HG03432 (cell line): Measurements from ENCODE around the gene NR2C2.
A peak's percentile ranks its signal among the peaks of the same experiment; 100 is the strongest.
"Not testable (repeated sequence)": the region's sequence is repeated elsewhere in the genome, so short reads cannot be mapped to it uniquely, and the experiment has no call there.

Experiments used
- ATAC-seq: cut with Tn5 transposase; IDR thresholded peaks from one replicate; pipeline ENCODE4 v1.9.1; 2021; ENCODE audit warnings: mild to moderate bottlenecking, moderate library complexity; ENCODE audit not compliant: unreplicated experiment

NR2C2 gene

DNA sequence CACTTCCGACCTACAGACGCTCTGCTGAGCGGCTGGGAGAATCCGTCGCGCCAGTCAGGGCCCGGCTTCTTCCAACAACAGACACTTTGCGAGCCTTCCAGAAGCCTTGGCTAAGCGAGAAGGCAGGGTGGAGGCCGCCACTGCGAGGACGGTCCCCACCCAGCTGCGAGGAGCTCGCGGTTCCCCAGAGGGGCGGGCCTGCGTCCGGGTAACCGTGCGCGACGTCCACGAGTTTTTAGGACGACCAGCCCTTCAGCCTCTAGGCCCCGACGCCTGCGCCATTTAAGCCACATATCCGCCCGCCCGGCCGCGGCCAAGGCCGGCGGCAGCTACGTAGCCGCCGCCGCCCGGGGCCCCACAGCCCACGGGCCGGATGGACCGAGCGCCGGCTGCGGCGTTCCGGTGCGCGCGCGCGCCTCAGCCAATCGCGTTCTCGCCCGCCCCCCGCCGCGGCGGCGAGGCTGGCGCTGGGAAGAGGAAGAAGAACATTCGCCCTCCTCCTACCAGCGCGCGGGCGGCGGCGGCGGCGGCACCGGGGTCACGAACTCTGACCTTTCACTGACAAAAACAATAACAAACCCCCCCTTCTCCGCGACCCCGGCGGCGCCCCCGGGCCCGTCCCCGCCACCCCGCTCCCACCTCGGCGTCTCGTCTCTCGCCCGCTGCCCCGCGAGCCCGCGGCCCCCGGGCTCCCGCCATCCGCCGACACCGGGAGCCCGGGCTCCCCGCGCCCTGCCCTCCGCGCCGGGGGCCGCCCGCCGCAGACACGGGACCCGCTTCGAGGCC lies at the start of gene NR2C2:
NR2C2 (plus strand) TSS at position 484 of the 786 bp plus-strand sequence. CDS start 56,332 bp downstream, outside the sequence.
- ATAC-seq, result peak; percentile 65

GRCh38 chr3:14898929-14899328 lies 48.5 kb upstream of the NR2C2 start:
- ATAC-seq, result no peak

DNA sequence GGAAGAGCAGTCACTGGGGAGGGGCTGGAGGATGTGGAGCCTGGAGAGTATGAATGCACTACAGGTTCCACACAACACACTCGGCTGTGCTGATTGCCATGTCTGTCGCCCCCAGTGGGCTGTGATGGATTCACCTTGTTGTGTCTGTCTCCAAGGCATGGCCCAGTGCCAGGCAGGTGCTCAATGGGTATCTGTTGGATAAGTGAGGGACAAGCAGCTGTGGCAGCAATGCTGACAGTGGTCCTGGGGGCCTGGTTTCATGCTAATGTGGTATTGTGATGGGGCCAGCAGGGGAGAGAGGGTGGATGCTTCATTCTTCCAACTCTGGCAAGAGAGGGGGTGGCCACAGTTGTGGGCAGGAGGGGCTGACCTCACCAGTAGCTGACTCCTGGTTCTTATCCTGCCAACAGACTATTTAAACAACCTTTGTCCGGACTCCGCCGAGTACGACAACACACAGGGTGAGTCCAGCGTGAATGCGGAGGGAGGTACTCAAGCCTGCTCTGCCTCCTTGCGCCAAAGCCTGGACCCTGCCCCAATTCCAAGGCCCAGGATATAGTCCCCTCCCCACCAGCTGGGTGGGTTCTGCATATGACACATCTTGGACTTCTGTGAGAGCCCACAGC lies 47.3 kb upstream of the NR2C2 start:
- no peak for ATAC-seq

DNA sequence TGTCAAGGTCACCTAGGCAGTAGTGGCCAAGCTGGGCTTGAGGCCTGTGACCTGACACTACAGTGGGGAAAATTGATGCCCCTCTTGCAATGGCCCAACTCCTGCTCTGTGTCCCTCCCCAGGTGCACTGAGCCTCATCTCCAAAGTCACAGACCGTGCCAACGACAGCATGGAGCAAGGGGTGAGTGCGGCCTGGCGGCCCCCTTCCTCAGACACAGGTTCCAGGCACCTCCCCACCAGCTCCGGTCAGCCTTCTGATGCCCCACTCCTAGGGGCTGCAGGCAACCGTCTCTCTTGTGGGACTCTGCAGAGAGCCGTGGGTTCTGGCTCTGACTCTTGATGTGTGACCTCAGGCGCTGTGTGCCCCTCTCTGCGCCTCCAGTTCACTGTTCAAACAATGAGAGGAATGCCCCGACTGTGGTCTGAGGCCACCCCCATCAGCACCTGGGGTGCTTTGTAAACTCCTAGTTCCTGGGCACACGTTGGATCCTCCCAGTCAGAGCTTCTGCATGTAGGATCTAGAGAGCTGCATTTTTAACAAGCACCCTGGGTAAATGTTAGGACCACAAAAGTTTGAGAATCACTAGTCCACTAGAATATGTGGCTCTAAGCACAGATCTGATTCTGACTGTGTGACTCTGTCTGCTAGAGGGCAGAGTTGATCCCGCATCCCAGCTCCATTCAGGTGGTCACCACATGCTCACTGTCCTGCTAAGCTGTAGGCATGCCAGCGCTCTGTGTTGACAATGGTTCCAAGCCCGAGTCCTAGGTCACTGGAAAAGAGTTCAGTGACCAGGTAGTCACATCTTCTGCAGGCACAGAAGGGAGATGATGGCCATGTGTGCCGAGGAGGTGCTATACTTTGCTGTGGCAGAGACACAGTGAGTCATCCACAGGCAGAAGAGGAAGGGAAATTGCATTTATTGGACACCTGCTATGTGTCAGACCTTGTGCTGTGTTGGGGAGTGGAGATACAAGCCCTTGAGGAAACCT lies 46.2 kb upstream of the NR2C2 start:
- ATAC-seq, result no peak

DNA sequence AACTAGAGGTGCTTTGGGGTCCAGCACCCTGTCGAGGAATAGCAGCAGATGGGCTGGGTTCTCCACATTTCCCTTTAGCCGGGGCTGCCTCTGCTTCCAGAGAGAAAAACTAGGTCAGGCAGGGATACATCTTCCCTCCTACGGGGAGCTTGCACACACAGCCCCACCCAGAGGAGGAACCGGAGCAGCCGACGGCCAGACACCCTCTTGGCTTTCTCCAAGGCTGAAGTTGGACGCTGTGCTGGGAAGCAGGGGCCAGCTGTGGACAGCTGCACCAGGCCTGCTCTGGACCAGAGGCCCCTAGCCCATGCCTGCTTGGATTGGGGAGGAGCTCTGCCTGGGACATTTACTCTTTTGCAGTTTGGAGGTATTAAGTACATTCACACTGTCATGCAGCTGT lies 44.7 kb upstream of the NR2C2 start:
- no peak for ATAC-seq

GRCh38 chr3:14903501-14903900 lies 43.9 kb upstream of the NR2C2 start:
- ATAC-seq, result not testable (repeated sequence)

- no peak for ATAC-seq
Measured at GRCh38 chr3:14905055-14905657, 42.2 kb upstream of the NR2C2 start.

- ATAC-seq, result no peak
Measured at GRCh38 chr3:14906355-14906971, 40.9 kb upstream of the NR2C2 start.

DNA sequence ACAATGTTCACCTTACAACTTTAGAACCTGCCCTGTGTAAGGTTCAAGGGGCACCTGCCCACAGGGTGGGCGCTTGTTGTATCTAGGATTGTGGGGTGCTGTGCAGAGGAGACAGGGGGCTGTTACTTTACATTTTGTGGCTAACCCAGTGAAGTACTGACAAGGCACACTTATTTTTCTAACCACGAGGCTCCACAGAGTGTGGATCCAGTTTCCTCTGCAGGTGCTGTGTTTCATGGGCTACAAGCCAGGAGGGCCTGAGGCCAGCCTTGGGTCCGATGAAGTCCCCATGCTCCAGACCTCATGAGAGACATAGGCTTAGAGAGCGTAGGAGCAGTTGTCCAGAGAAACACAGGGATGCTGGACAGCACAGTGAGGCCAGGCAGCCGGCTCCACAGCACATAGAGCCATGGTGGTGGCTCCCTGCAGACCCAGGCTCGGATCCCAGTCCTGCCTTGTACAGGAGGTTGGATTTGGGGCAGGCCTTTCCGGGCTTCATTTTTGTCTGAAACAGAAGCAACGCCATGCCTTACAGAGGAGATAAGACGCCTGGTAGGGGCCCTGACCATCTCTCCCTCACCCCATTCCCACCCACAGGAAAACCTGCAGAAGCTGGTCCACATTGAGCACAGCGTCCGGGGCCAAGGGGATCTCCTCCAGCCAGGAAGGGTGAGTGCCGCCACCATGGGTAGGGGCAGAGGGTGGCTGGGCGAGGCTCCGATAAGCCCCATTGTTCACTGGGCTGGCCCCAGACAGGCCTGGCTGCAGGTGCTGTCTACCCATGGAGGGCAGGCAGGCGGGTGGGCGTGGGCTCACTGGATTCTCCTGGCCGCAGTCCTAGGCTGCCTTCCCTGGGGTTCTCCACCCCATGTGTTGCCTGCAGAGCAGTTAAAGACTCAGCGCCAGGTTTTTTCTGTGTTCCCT lies 40.1 kb upstream of the NR2C2 start:
- ATAC-seq, result no peak

- no peak for ATAC-seq
Measured at GRCh38 chr3:14909250-14909649, 38.1 kb upstream of the NR2C2 start.

GRCh38 chr3:14911651-14912050 lies 35.7 kb upstream of the NR2C2 start:
- ATAC-seq, result no peak

- no peak for ATAC-seq
Measured at GRCh38 chr3:14913071-14913925, 34.1 kb upstream of the NR2C2 start.

DNA sequence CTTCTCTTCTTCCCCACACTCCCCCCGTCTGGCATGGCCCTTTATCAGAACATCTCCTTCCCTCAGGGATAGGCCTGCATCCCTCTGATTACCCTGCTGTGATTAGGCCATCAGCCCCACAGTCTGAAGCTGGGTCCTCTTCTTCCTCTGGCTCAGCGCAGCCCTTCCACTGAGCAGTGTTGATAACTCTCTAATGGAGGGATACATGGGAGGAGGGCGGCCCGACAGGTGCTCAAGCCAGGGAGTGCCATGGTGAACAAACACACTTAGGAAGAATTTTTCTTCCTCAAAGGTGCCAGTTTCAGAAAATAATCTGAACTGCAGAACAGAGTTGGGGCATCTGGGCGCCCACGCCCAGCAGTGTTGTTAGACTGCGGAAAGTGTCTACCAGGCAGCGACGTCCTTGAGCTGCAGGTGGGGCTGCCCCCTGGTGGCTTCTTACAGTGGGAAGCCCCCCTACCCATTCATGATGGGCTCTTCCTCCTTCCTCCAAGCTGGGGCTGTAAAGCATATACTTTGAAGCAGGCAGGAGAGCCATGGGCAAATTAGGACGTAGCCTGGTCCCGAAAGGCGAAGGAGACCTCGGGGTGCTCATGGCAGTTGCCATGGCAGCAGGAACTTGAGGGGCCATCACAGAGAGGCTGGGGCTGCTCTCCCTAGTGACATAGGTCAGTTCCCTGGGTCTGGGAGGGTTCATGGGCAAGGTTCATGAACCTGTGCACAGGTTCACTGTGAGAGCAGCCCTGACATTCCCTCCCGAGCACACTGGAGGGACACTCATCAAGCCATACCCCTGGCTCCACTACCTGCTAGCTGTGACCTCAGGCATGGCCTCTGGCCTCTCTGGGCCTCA lies 33.2 kb upstream of the NR2C2 start:
- ATAC-seq, result no peak

GRCh38 chr3:14914779-14915117 lies 32.6 kb upstream of the NR2C2 start:
- no peak for ATAC-seq

DNA sequence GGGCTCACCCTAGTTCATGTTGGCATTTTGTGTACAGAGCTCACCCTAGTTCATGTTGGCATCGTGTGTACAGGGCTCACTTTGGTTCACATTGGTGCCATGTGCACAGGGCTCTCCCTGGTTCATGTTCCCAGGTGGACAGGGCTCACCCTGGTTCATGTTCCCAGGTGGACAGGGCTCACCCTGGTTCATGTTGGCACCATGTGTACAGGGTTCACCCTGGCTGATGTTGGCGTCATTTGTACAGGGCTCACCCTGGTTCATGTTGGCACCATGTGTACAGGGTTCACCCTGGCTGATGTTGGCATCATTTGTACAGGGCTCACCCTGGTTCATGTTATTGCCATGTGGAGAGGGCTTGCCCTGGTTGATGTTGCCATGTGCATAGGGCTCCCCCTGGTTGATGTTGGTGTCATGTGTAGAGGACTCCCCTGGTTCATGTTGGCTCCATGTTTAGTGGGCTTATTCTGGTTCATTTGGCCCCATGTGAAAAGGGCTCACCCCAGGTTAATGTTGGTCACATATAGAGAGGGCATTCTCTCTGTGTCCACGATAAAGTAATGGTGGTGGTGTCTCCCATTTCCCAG lies 31.7 kb upstream of the NR2C2 start:
- no peak for ATAC-seq

GRCh38 chr3:14918356-14918860 lies 29.0 kb upstream of the NR2C2 start:
- ATAC-seq, result no peak

DNA sequence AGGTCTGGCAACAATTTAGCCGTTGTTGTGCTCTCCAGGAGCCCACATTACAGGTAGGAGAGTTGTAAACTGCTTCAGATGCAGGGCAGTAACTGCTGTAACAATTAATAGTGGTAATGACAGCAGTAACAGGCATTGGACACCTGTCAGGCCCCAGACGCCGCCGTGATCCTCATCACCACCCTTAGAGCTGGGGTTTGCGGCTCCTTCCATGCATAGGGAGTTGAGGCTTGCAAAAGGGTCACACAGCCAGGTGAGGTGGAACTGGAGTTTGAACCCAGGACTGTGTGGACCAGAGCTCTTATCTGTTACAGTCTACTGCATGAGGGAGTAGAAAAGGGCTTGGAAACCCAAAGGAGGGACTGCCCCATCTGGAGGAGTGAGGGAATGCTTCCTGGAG lies 26.8 kb upstream of the NR2C2 start:
- no peak for ATAC-seq
